Measurements from ENCODE around the gene SPECC1L.

DNA sequence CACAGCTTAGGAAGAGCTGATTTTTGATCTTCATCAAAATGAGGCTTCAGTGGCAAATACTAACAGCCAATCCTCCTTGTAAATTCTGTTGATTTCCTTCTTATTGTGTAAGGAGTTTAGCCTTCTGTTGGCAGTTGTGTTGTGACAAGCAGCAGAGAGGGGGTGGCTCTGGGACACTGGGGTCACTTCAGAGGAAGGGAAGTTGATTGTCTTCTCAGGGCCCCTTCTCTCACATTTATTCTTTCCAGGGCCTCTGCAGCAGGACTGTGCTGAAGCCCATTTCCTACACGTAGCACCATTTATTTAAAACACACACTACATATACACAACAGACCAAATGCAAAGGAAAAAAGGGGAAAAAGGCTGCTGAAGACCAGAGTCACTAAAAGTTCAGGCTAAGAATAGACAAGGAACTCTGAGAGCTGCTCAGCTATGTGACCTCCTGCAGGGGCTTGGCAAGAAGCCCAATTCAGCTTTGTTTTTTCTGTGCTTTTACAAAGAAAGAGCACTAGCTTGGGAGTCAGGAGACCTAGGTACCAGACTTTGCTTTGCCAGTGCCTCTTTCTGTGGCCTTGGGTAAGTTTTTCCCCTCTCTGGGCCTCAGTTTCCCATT lies 196.2 kb downstream of the SPECC1L start:
- TF ChIP-seq, protein P1, sequence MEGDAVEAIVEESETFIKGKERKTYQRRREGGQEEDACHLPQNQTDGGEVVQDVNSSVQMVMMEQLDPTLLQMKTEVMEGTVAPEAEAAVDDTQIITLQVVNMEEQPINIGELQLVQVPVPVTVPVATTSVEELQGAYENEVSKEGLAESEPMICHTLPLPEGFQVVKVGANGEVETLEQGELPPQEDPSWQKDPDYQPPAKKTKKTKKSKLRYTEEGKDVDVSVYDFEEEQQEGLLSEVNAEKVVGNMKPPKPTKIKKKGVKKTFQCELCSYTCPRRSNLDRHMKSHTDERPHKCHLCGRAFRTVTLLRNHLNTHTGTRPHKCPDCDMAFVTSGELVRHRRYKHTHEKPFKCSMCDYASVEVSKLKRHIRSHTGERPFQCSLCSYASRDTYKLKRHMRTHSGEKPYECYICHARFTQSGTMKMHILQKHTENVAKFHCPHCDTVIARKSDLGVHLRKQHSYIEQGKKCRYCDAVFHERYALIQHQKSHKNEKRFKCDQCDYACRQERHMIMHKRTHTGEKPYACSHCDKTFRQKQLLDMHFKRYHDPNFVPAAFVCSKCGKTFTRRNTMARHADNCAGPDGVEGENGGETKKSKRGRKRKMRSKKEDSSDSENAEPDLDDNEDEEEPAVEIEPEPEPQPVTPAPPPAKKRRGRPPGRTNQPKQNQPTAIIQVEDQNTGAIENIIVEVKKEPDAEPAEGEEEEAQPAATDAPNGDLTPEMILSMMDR (IDR thresholded peaks at IDR 0.05; ENCODE audit: insufficient read depth, low read length): no peak
- TF ChIP-seq, protein P2, sequence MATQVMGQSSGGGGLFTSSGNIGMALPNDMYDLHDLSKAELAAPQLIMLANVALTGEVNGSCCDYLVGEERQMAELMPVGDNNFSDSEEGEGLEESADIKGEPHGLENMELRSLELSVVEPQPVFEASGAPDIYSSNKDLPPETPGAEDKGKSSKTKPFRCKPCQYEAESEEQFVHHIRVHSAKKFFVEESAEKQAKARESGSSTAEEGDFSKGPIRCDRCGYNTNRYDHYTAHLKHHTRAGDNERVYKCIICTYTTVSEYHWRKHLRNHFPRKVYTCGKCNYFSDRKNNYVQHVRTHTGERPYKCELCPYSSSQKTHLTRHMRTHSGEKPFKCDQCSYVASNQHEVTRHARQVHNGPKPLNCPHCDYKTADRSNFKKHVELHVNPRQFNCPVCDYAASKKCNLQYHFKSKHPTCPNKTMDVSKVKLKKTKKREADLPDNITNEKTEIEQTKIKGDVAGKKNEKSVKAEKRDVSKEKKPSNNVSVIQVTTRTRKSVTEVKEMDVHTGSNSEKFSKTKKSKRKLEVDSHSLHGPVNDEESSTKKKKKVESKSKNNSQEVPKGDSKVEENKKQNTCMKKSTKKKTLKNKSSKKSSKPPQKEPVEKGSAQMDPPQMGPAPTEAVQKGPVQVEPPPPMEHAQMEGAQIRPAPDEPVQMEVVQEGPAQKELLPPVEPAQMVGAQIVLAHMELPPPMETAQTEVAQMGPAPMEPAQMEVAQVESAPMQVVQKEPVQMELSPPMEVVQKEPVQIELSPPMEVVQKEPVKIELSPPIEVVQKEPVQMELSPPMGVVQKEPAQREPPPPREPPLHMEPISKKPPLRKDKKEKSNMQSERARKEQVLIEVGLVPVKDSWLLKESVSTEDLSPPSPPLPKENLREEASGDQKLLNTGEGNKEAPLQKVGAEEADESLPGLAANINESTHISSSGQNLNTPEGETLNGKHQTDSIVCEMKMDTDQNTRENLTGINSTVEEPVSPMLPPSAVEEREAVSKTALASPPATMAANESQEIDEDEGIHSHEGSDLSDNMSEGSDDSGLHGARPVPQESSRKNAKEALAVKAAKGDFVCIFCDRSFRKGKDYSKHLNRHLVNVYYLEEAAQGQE (IDR thresholded peaks at IDR 0.05; ENCODE audit: insufficient replicate concordance, low read depth): no peak
- TF ChIP-seq GABPA (IDR thresholded peaks at IDR 0.05; ENCODE audit: low read depth) (no peak), POLR2AphosphoS5 (IDR thresholded peaks at IDR 0.05; ENCODE audit: low read depth) (no peak), SPI1 (IDR thresholded peaks at IDR 0.05; ENCODE audit: borderline replicate concordance, low read depth) (no peak)
